Measurements from ENCODE around the gene ADARB2. TPM values are rescaled to one million over a fixed set of nuclear protein-coding genes. Genes with fewer than 3 reads are reported as not detected.

ADARB2 gene
- total and polyA plus RNA-seq, 10 of the 15 experiments (the other 5 are each of a cell fraction or from before 2014, with no cell fraction given) = 0.02 to 4.1 (median 0.76) TPM

GRCh38 chr10:1559761-1560160, 177.6 kb downstream of the ADARB2 start (continued):
- no peak for TF ChIP-seq BACH1 (IDR thresholded peaks at IDR 0.05; ENCODE audit: borderline replicate concordance)

GRCh38 chr10:1559311-1559710, 178.0 kb downstream of the ADARB2 start:
- Histone ChIP-seq H3K36me3 (ENCODE audit: control insufficient read depth in 2 of 2, insufficient read depth in 2 of 2, low read length in 1 of 2) (no peaks in the 10 kb centered on the region), H3K27me3 (replicated peaks in 1 of 2; ENCODE audit: control insufficient read depth in 2 of 2, insufficient read depth in 2 of 2, low read length in 1 of 2) (no peaks in the 10 kb centered on the region), H3K9me3 (replicated peaks; ENCODE audit: control insufficient read depth, insufficient read depth, low read length) (no peaks in the 10 kb centered on the region), H3K4me3 (no peak overlapping the region), H3K9ac (ENCODE audit: control insufficient read depth, insufficient read depth, low read length) (no peak overlapping the region), H3K27ac (ENCODE audit: control insufficient read depth, insufficient read depth) (no peak overlapping the region), H3K4me1 (ENCODE audit: control insufficient read depth, insufficient read depth, low read length) (peaks cover 4% of the 10 kb centered on the region; the same call in 1 of the 2 replicates), H3K79me2 (ENCODE audit: control insufficient read depth, insufficient read depth, low read length) (no peaks in the 10 kb centered on the region), H4K20me1 (ENCODE audit: control insufficient read depth, insufficient read depth) (no peaks in the 10 kb centered on the region), H2AFZ (ENCODE audit: control insufficient read depth, low read depth, low read length) (no peak overlapping the region), H3K4me2 (ENCODE audit: control insufficient read depth, insufficient read depth) (no peak overlapping the region)
- TF ChIP-seq ZSCAN29 (IDR thresholded peaks at IDR 0.05) = no peak
- no peak for TF ChIP-seq SRF (IDR thresholded peaks at IDR 0.05; ENCODE audit: low read depth in 2 of 2, low read length in 2 of 2)
- no peak for TF ChIP-seq IRF3 (IDR thresholded peaks at IDR 0.05)
- TF ChIP-seq FOS (IDR thresholded peaks at IDR 0.05; ENCODE audit: borderline replicate concordance, extremely low read depth, insufficient read length) = no peak
- TF ChIP-seq RFX5 (IDR thresholded peaks at IDR 0.05; ENCODE audit: low read depth, low read length) = no peak
- TF ChIP-seq SMC3 (IDR thresholded peaks at IDR 0.05; ENCODE audit: borderline replicate concordance, low read length) = no peak
- no peak for TF ChIP-seq EP300 (IDR thresholded peaks at IDR 0.05; ENCODE audit: borderline replicate concordance in 1 of 2, control insufficient read depth in 1 of 2, low read depth in 2 of 2, low read length in 2 of 2)
- TF ChIP-seq STAT1 (conservative IDR thresholded peaks at IDR 0.05) = no peak
- TF ChIP-seq MTA2 (IDR thresholded peaks at IDR 0.05; ENCODE audit: low read depth) = no peak
- no peak for TF ChIP-seq RBBP5 (conservative IDR thresholded peaks at IDR 0.05)
- no peak for TF ChIP-seq SUZ12 (IDR thresholded peaks at IDR 0.05; ENCODE audit: unreplicated experiment)
- TF ChIP-seq CEBPZ (IDR thresholded peaks at IDR 0.05; ENCODE audit: low read depth, low read length) = no peak
- TF ChIP-seq TCF3 (IDR thresholded peaks at IDR 0.05; ENCODE audit: borderline replicate concordance, insufficient read depth, low read depth, low read length) = no peak
- no peak for TF ChIP-seq ASH2L (IDR thresholded peaks at IDR 0.05; ENCODE audit: borderline replicate concordance, low read depth)
- TF ChIP-seq TAF1 (IDR thresholded peaks at IDR 0.05; ENCODE audit: borderline replicate concordance, low read depth, low read length) = no peak
- TF ChIP-seq ATF7 (IDR thresholded peaks at IDR 0.05; ENCODE audit: low read depth) = no peak
- BruUV-seq (replicated peaks) = no TSS peak
- ATAC-seq (no peak), FAIRE-seq (no peak), DNase-seq (ENCODE audit: low read depth, low spot score) (no peak)
- ChIA-PET POLR2A (no interaction called here), RAD21 (ENCODE audit: unreplicated experiment) (no interaction called here), CTCF (no interaction called here), SMC1A (ENCODE audit: uncharacterized antibody, unreplicated experiment) (no interaction called here)
- WGBS (ENCODE audit: insufficient coverage, insufficient replicate concordance, low lambda C conversion rate, missing lambda C conversion rate) = 19% methylated on average over 14 of the region's 14 CpGs
- intact Hi-C loops (cut with micrococcal nuclease; ENCODE audit: unreplicated experiment) (no loop called here), in situ Hi-C loops (cut with MboI) (no loop called here)

Data from GM12878 (cell line).